GM12874 (cell line): ENCODE data around the gene CIBAR2.

Source experiments
- TF ChIP-seq, protein P1 (sequence below): IDR thresholded peaks from 2 replicates; pipeline ENCODE4 v1.5.1; 2011; ENCODE audit warnings: low read depth, mild to moderate bottlenecking, control low read depth, low read length, moderate library complexity; ENCODE audit not compliant: insufficient read depth

The CIBAR2 gene

DNA sequence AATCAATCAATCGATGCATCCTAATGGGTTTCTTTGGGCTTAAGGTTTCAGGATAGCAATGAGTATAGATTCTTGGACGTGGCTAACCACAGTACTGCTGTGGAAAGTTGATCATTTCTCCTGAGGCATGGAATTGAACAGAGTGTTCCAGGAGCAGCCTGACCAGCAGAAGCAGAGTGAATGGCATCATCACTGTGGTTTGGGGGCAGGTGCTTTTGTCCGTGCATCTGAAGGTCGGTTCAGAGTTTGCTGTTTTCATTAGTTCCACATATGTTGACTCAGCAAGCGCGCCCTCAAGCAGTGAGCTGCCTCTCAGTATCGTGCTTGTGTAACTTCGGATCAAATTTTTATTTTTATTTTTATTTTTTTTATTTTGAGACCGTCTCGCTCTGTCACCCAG lies 59.7 kb downstream of the CIBAR2 start:
- TF ChIP-seq, protein P1, sequence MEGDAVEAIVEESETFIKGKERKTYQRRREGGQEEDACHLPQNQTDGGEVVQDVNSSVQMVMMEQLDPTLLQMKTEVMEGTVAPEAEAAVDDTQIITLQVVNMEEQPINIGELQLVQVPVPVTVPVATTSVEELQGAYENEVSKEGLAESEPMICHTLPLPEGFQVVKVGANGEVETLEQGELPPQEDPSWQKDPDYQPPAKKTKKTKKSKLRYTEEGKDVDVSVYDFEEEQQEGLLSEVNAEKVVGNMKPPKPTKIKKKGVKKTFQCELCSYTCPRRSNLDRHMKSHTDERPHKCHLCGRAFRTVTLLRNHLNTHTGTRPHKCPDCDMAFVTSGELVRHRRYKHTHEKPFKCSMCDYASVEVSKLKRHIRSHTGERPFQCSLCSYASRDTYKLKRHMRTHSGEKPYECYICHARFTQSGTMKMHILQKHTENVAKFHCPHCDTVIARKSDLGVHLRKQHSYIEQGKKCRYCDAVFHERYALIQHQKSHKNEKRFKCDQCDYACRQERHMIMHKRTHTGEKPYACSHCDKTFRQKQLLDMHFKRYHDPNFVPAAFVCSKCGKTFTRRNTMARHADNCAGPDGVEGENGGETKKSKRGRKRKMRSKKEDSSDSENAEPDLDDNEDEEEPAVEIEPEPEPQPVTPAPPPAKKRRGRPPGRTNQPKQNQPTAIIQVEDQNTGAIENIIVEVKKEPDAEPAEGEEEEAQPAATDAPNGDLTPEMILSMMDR, result no peak

- TF ChIP-seq, protein P1, result no peak
Observed at GRCh38 chr16:85051683-85052082, 60.6 kb downstream of the CIBAR2 start.

GRCh38 chr16:85051067-85051581 lies 61.1 kb downstream of the CIBAR2 start:
- TF ChIP-seq, protein P1, result no peak

GRCh38 chr16:85049706-85050305 lies 62.5 kb downstream of the CIBAR2 start:
- TF ChIP-seq, protein P1, result no peak

DNA sequence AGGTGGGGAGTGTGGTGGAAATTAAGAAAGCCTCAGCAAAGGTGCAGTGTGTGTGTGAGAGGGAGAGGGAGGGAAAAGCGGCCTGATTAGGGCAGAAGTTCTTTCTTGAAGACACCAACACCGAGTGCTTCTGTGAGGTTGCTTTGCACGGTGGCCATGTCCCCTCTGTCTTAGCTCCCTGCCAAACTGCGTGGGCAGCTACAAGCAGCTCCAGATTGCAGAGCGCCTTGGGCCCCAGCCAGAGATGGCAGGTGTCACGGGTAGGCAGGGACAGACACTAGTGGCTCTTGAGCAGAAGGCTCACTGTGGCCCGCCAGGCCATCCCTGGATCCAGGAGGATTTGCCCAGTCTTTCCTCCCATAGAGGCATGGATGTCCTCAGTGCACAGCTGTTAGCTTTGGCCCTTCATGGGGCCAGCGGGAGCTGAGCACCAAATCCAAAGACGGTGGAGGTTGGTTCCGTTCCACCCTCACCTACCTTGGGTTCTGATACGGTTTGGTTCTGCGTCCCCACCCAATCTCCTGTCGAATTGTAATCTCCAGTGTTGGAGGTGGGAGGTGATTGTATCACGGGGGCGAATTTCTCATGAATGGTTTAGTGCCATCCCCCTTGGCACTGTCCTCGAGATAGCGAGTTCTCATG lies 63.2 kb downstream of the CIBAR2 start:
- TF ChIP-seq, protein P1, result no peak
